Prostate gland (tissue), 2 donors: ENCODE results near the gene TAOK1. TPM values are rescaled to one million over a fixed set of nuclear protein-coding genes. Genes with fewer than 3 reads are reported as not detected.

Source experiments
- DNase-seq: peaks from one replicate; pipeline ENCODE4 v3.0.0-alpha.2; 2019; ENCODE audit warnings: low spot score
- H3K27ac ChIP-seq, 2 donors: fragments of 200-600 bp; sonication (generic); 2 replicates each; pipeline ENCODE4 v1.5.1; 2017 to 2019
- H3K27me3 ChIP-seq: fragments of 200-600 bp; sonication (generic); replicated peaks from 2 replicates; pipeline ENCODE4 v1.5.1; 2019; ENCODE audit not compliant: insufficient read depth
- H3K36me3 ChIP-seq, 2 donors: fragments of 200-600 bp; sonication (generic); 1 replicate in 1 of 2; 2 replicates in 1 of 2; pipeline versions ENCODE4 v1.5.1 to v1.8.1; 2017 to 2019
- H3K4me1 ChIP-seq: fragments of 200-600 bp; sonication (generic); replicated peaks from 2 replicates; pipeline ENCODE4 v1.5.1; 2019
- H3K4me3 ChIP-seq, 2 donors: fragments of 200-600 bp; sonication (generic); 2 replicates each; pipeline ENCODE4 v1.5.1; 2017 to 2019
- H3K9me3 ChIP-seq: fragments of 200-600 bp; sonication (generic); 2 replicates; pipeline ENCODE4 v1.5.1; 2017
- POLR2A ChIP-seq: fragments of 450-650 bp; IDR thresholded peaks from one replicate; pipeline ENCODE4 v1.6.1; 2016; ENCODE audit warnings: antibody characterized with exemption, mild to moderate bottlenecking
- POLR2AphosphoS5 ChIP-seq: sonication (generic); formaldehyde crosslinking; IDR thresholded peaks from one replicate; pipeline ENCODE4 v1.6.1; 2017; ENCODE audit warnings: antibody characterized with exemption
- WGBS: methylation state at CpG from one replicate; pipeline ENCODE4 v1.1.5; 2018; 5-methylcytosine and 5-hydroxymethylcytosine counted together
- intact Hi-C: fragments of 100-400 bp; cut with DNase I; formaldehyde crosslinking; loops from one replicate; pipeline ENCODE4 v1.14.2; 2022
- total RNA-seq, 2 donors: library from RNA; depleted of rRNA; stranded (reverse); fragments of >200 nt; gene quantifications; one replicate each; pipeline ENCODE4 v1.1.0, GENCODE V29; 2016
- TF ChIP-seq, protein P1 (sequence below), 4 experiments: fragments of 200-600 bp in 2 of 4; fragments of 450-650 bp in 2 of 4; sonication (generic) in 2 of 4; IDR thresholded peaks; 1 replicate in 3 of 4; 2 replicates in 1 of 4; pipeline ENCODE4 v1.5.1; 2016 to 2019; ENCODE audit warnings: antibody characterized with exemption in 4 of 4, mild to moderate bottlenecking in 2 of 4, moderate library complexity in 2 of 4

Gene TAOK1
- total RNA-seq, 2 donors from 2014 or later, result 27.4 to 80.5 TPM

DNA sequence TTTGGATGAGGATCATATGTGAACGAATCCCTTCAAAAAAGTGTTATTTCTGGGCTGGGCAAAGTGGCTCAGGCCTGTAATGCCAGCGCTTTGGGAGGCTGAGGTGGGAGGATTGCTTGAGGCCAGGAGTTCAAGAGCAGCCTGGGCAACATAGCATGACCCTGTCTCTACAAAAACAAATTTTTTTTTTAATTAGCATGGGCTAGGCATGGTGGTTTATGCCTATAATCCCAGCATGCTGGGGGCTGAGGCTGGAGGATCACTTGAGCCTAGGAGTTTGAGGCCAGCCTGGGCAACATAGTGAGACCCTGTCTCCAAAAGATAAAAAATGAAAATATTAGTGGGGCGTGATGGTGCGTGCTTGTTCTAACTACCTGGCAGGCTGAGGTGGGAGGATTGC, 4.6 kb downstream of the TAOK1 start:
- intact Hi-C loops, result no loop called here
- no peaks in the 10 kb centered on the region for H3K4me1 ChIP-seq
- TF ChIP-seq POLR2AphosphoS5, result no peak
- TF ChIP-seq, protein P1, sequence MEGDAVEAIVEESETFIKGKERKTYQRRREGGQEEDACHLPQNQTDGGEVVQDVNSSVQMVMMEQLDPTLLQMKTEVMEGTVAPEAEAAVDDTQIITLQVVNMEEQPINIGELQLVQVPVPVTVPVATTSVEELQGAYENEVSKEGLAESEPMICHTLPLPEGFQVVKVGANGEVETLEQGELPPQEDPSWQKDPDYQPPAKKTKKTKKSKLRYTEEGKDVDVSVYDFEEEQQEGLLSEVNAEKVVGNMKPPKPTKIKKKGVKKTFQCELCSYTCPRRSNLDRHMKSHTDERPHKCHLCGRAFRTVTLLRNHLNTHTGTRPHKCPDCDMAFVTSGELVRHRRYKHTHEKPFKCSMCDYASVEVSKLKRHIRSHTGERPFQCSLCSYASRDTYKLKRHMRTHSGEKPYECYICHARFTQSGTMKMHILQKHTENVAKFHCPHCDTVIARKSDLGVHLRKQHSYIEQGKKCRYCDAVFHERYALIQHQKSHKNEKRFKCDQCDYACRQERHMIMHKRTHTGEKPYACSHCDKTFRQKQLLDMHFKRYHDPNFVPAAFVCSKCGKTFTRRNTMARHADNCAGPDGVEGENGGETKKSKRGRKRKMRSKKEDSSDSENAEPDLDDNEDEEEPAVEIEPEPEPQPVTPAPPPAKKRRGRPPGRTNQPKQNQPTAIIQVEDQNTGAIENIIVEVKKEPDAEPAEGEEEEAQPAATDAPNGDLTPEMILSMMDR (IDR thresholded peaks at IDR 0.05), result no peak
- TF ChIP-seq POLR2A, result no peak
- no peaks in the 10 kb centered on the region for H3K27me3 ChIP-seq
- 93% methylated on average over 4 of the region's 4 CpGs for WGBS
- H3K9me3 ChIP-seq, result no peaks in the 10 kb centered on the region
- no peak for DNase-seq
- H3K4me3 ChIP-seq, result no peak overlapping the region
- H3K27ac ChIP-seq, result no peak overlapping the region
- no peaks in the 10 kb centered on the region for H3K36me3 ChIP-seq

DNA sequence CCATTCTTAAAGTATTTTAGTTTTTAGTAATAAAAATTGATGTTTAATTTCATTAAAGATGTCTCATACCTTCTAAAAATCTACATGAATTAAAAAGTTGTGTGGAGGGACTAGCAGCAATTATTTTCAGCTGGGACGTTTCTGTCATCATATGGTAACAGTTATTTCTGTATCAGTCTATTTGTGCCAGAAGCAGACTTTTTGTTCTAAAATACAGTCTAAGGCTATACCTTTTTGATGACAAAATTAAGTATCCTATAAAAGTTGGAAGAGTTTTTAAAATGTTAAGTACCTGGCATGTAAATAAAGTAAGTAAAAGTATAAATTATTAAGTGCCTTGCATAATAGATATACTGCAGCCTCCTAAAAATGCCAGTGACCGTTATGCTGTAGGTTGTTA, 5.9 kb downstream of the TAOK1 start:
- 54% methylated on average over 2 of the region's 2 CpGs for WGBS
- Histone ChIP-seq H3K36me3 (no peaks in the 10 kb centered on the region), H3K9me3 (no peaks in the 10 kb centered on the region), H3K4me1 (no peaks in the 10 kb centered on the region), H3K27me3 (no peaks in the 10 kb centered on the region), H3K27ac (no peak overlapping the region), H3K4me3 (no peak overlapping the region)
- intact Hi-C loops, result no loop called here
- DNase-seq, result no peak
- TF ChIP-seq POLR2AphosphoS5 (no peak), POLR2A (no peak)
- TF ChIP-seq, protein P1 (IDR thresholded peaks at IDR 0.05), result no peak

DNA sequence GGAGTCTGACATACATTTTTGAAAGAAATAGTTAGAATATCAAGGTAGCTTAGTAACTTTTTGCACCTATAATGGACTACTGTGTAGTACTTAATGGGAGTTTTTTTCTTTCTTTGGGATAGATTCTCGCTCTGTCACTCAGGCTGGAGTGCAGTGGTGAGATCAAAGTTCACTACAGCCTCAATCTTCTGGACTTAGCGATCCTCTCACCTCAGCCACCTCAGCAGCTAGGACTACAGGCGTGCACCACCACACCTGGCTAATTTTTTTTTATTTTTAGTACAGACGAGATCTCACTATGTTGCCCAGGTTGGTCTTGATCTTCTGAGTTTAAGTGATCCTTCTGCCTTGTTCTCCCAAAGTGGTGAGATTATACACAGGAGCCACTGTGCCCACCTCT, 9.5 kb downstream of the TAOK1 start:
- H3K36me3 ChIP-seq, result no peaks in the 10 kb centered on the region
- H3K27me3 ChIP-seq, result no peaks in the 10 kb centered on the region
- H3K9me3 ChIP-seq, result no peaks in the 10 kb centered on the region
- 96% methylated on average over 4 of the region's 4 CpGs for WGBS
- H3K4me1 ChIP-seq, result no peaks in the 10 kb centered on the region
- H3K27ac ChIP-seq, result no peak overlapping the region
- no peak overlapping the region for H3K4me3 ChIP-seq
- intact Hi-C loops, result no loop called here
- no peak for DNase-seq
- no peak for TF ChIP-seq POLR2A

DNA sequence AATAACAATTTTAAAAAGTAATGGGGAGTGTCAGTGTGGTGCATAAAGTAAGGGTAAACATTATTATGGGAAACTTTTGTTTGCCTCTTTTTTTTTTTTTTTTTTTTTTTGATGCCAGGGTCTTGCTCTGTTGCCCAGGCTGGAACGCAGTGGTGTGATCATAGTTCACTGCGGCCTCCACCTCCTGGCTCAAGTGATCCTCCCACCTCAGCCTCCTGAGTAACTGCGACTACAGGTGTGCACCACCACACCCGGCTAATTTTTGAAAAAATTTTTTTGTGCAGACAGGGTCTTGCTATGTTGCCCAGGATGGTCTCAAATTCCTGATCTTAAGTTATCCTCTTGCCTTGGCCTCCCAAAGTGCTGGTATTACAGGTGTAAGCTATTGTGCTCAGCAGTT, 10.7 kb downstream of the TAOK1 start:
- no peaks in the 10 kb centered on the region for H3K27me3 ChIP-seq
- TF ChIP-seq POLR2AphosphoS5 (no peak), POLR2A (no peak)
- TF ChIP-seq, protein P1 (IDR thresholded peaks at IDR 0.05), result no peak
- WGBS, result 97% methylated on average over 4 of the region's 4 CpGs
- DNase-seq, result no peak
- H3K27ac ChIP-seq, result no peak overlapping the region
- intact Hi-C loops, result no loop called here
- no peaks in the 10 kb centered on the region for H3K36me3 ChIP-seq
- no peak overlapping the region for H3K4me3 ChIP-seq
- H3K4me1 ChIP-seq, result no peaks in the 10 kb centered on the region
- H3K9me3 ChIP-seq, result no peaks in the 10 kb centered on the region

DNA sequence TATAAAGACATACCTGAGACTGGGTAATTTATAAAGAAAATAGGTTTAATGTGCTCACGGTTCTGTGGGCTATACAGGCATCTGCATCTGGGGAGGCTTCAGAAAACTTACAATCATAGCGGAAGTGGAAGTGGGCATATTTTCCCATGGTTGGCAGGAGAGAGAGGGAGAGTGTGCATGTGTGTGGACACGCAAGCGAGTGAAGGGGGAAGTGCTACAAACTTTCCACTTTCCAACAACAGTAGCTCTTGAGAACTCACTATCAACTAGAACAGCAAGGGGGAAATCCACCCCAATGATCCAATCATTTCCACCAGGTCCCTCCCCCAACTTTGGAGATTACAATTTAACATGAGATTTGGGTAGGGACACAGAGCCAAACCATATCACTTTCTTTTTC, 11.1 kb downstream of the TAOK1 start:
- no peaks in the 10 kb centered on the region for H3K9me3 ChIP-seq
- no peak overlapping the region for H3K4me3 ChIP-seq
- no peaks in the 10 kb centered on the region for H3K4me1 ChIP-seq
- TF ChIP-seq, protein P1 (IDR thresholded peaks at IDR 0.05), result no peak
- TF ChIP-seq POLR2AphosphoS5, result no peak
- TF ChIP-seq POLR2A, result no peak
- H3K36me3 ChIP-seq, result no peaks in the 10 kb centered on the region
- H3K27me3 ChIP-seq, result no peaks in the 10 kb centered on the region
- 87% methylated on average over 4 of the region's 4 CpGs for WGBS
- no peak overlapping the region for H3K27ac ChIP-seq
- intact Hi-C loops, result no loop called here
- no peak for DNase-seq
